ENCODE measurements around the gene MCF2L.

The MCF2L gene

GRCh38 chr13:112983428-112984196 is 14.6 kb downstream of the MCF2L start:
- in situ Hi-C loops (cut with HindIII; ENCODE audit: low sequenced_read_pairs), result loop anchor here (5.0 kb wide), 1 partner anchor 39 kb away; no protein-coding TSS in a partner anchor
- TF ChIP-seq, protein P1, sequence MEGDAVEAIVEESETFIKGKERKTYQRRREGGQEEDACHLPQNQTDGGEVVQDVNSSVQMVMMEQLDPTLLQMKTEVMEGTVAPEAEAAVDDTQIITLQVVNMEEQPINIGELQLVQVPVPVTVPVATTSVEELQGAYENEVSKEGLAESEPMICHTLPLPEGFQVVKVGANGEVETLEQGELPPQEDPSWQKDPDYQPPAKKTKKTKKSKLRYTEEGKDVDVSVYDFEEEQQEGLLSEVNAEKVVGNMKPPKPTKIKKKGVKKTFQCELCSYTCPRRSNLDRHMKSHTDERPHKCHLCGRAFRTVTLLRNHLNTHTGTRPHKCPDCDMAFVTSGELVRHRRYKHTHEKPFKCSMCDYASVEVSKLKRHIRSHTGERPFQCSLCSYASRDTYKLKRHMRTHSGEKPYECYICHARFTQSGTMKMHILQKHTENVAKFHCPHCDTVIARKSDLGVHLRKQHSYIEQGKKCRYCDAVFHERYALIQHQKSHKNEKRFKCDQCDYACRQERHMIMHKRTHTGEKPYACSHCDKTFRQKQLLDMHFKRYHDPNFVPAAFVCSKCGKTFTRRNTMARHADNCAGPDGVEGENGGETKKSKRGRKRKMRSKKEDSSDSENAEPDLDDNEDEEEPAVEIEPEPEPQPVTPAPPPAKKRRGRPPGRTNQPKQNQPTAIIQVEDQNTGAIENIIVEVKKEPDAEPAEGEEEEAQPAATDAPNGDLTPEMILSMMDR (IDR thresholded peaks at IDR 0.05; ENCODE audit: low read depth, low read length, missing control alignments), result no peak

GRCh38 chr13:112984501-112984900 is 15.5 kb downstream of the MCF2L start:
- TF ChIP-seq, protein P1 (IDR thresholded peaks at IDR 0.05; ENCODE audit: low read depth, low read length, missing control alignments), result no peak
- DNase-seq (ENCODE audit: low read depth), result no peak
- in situ Hi-C loops (cut with HindIII; ENCODE audit: low sequenced_read_pairs), result loop anchor here (5.0 kb wide), 1 partner anchor 38 kb away; no protein-coding TSS in a partner anchor
- no peak overlapping the region for H3K4me3 ChIP-seq (ENCODE audit: low read depth, low read length)

More at GRCh38 chr13:112983428-112984196, 14.6 kb downstream of the MCF2L start:
- H3K4me3 ChIP-seq (ENCODE audit: low read depth, low read length), result no peak overlapping the region
- no peak for DNase-seq (ENCODE audit: low read depth)

DNA sequence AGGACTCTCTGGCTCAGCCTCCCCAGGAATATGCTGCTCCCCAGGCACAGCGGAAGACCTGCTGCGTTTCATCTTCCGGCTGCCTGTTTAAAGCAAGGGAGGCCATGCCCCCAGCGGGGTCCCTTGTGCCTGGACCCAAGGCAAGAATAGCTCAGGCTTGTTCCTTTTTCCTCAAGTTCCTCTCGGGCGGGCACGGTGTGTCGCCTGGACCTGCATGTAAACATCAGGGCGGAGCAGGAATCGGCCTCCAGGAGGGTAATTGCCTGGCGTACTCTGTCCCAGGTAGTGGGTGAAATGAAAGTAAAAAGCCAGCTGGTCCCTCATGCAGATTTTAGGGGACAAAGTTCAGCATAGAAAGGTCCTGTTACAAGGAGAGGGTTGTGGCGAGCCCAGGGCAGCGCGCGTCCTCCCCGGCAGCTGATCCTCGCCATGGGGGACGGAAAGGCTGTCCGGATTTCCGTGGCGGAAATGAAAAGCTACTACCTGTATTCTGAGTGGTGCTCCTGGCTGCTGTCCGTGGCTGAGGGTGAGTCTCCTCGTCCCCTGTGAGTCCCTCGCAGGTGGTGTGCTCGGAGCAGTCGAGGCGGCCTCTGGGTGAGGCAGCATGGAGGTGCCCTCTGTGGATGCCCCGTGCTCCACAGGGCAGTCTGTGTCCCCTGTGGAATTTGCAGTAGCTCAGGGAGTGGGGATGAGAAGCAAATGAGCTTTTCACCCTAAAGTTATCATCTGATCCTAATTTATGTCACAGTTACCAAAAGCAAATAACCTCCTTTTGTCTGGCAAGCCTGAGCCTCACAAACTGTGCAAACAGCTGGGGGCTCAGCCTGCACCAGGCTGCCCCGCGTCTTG is 16.2 kb downstream of the MCF2L start:
- no peak overlapping the region for H3K4me3 ChIP-seq (ENCODE audit: low read depth, low read length)
- DNase-seq (ENCODE audit: low read depth), result no peak
- TF ChIP-seq, protein P1 (IDR thresholded peaks at IDR 0.05; ENCODE audit: low read depth, low read length, missing control alignments), result no peak
- in situ Hi-C loops (cut with HindIII; ENCODE audit: low sequenced_read_pairs), result loop anchor here (5.0 kb wide), 1 partner anchor 37 kb away; no protein-coding TSS in a partner anchor

DNA sequence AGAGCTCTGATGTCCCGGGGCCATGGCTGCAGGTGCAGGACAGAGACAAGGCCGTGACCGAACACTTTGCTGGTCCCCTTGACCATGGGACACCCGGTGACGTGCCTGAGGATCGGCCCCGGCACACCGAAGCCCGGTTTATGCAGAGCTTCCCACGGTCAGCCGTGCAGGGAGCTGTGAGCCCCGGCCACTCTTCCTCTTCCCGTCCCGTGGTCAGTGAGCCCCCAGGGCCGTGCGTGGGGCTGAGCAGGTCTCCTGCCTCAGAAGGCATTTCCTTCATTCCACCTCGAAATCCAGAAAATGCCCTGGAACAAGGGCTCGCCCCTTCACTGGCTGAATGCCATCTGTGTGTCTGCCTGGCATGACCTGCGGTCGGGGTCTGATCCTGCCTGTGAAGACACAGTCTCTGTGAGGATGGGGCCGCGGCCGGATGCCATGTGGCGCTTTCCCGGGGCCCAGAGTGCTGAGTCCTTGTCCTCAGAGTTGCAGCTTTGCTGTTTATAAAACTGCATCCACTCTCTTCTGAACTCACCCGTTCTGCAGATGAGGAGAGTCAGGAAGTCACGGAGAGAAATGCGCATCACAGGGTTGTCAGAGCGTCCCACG is 16.9 kb downstream of the MCF2L start:
- TF ChIP-seq, protein P1 (IDR thresholded peaks at IDR 0.05; ENCODE audit: low read depth, low read length, missing control alignments), result no peak
- DNase-seq (ENCODE audit: low read depth), result no peak
- H3K4me3 ChIP-seq (ENCODE audit: low read depth, low read length), result no peak overlapping the region
- in situ Hi-C loops (cut with HindIII; ENCODE audit: low sequenced_read_pairs), result no loop called here

DNA sequence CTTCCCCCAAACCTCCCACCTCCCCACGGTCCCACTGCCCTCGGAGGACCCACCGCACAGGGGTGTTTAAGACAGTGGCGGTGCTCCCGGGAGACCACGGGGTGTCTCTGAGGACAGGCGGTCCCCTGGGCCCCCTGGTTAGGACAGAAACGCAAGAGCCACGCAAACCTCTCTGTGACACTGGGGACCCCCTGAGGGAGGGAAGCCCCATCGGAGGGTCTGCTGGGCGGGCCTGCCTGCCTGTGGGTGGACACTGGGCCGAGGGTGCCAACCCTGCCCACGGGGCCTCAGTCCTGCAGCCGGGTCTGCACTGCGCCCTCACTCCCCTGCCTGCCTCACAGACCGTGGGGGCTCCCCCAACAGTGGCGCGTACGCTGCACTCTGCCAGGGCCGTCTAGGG is 17.5 kb downstream of the MCF2L start:
- TF ChIP-seq, protein P1 (IDR thresholded peaks at IDR 0.05; ENCODE audit: low read depth, low read length, missing control alignments), result no peak
- H3K4me3 ChIP-seq (ENCODE audit: low read depth, low read length), result no peak overlapping the region
- in situ Hi-C loops (cut with HindIII; ENCODE audit: low sequenced_read_pairs), result no loop called here
- no peak for DNase-seq (ENCODE audit: low read depth)

All from astrocyte of the cerebellum (primary cell).